GM12801 (cell line): ENCODE data around the gene SEMA5A.

Experiments
- TF ChIP-seq, protein P1 (sequence below): IDR thresholded peaks from one replicate; pipeline ENCODE4 v1.5.1; 2011; ENCODE audit warnings: control low read depth; ENCODE audit not compliant: insufficient read length; ENCODE audit errors: extremely low read depth

The SEMA5A gene

GRCh38 chr5:9483243-9483642, 62.6 kb downstream of the SEMA5A start:
- TF ChIP-seq, protein P1, sequence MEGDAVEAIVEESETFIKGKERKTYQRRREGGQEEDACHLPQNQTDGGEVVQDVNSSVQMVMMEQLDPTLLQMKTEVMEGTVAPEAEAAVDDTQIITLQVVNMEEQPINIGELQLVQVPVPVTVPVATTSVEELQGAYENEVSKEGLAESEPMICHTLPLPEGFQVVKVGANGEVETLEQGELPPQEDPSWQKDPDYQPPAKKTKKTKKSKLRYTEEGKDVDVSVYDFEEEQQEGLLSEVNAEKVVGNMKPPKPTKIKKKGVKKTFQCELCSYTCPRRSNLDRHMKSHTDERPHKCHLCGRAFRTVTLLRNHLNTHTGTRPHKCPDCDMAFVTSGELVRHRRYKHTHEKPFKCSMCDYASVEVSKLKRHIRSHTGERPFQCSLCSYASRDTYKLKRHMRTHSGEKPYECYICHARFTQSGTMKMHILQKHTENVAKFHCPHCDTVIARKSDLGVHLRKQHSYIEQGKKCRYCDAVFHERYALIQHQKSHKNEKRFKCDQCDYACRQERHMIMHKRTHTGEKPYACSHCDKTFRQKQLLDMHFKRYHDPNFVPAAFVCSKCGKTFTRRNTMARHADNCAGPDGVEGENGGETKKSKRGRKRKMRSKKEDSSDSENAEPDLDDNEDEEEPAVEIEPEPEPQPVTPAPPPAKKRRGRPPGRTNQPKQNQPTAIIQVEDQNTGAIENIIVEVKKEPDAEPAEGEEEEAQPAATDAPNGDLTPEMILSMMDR = no peak

- TF ChIP-seq, protein P1 = no peak
These were observed 63.5 kb downstream of the SEMA5A start for GRCh38 chr5:9482381-9482780.

DNA sequence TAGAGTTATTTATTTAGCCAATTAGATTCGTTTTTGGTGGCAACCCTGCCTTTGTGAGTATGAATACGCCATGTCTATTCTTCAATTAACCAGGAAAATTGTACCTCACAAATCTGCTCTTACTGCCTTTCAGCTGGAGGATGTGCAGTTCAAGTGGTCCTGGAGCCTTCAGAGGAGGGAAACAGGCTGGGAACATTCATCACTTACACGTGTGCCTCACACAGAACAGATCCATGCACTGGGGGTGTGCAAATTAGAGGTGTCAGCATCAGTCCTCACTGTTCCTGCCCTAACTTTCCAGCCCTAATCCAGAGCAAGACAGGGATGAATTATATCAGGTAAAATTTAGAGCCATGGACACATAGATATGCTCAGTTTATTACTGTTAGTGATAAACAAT, 65.4 kb downstream of the SEMA5A start:
- TF ChIP-seq, protein P1 = no peak

GRCh38 chr5:9479990-9480389, 65.9 kb downstream of the SEMA5A start:
- TF ChIP-seq, protein P1 = no peak

GRCh38 chr5:9479361-9479760, 66.5 kb downstream of the SEMA5A start:
- TF ChIP-seq, protein P1 = no peak

DNA sequence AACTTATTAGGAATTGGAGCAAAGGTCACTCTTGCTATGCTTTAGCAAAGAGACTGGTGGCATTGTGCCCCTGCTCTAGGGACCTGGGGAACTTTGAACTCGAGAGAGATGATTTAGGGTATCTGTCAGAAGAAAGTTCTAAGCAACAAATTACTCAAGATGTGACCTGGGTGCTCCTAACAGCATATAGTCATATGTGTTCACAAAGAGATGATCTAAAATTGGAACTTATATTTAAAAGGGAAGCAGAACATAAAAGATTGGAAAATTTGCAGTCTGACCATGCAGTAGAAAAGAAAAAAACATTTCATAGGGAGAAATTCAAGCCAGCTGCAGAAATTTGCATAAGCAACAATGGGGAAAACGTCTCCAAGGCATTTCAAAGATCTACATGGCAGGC, 68.3 kb downstream of the SEMA5A start:
- TF ChIP-seq, protein P1 = no peak

DNA sequence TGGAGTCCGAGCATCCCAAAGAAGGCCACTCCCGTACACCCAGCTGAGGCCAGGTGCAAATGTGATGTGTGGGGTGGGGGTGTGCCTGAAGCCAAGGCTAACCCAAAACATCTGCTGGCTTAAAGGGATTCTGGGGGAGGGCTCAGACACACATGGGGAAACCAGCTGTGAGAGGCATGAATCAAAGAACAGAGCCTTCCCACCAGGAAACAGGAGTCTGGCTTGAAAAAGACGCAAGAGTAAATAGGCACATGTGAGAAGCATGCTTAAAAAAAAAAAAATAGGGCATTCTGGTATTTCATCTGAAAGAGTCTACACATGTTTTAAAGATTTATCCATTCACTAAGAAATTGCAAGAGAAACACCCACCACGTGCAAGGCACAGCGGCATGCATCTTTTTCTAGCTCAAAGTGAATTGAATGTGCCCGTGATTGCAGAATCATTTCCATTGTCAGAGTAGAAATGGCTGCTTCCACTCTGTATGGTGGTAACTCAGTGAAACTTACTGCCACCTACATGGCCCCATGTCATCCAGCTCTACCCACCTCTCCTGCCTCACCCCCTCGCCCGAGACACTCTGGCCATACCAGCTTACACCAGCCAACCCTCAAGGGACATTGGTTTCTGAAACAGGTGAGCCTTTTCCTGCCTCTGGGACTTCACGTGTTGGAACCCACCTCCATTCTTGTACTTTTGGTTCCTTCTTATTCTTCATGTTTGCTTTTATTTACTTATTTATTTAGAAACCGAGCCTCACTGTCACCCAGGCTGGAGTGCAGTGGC, 71.5 kb downstream of the SEMA5A start:
- TF ChIP-seq, protein P1 = no peak
